H9 (cell line): Measurements from ENCODE around the gene OR8B4. TPM values are rescaled to one million over a fixed set of nuclear protein-coding genes. Genes with fewer than 3 reads are reported as not detected.

Experiments used
- DNase-seq: peaks from one replicate; pipeline ENCODE4 v3.0.0-alpha.2; 2017
- H2AFZ ChIP-seq: one replicate; pipeline ENCODE4 v1.6.1; 2013; ENCODE audit warnings: mild to moderate bottlenecking, low read length, control low read depth, moderate library complexity
- H2AK5ac ChIP-seq: 2 replicates; pipeline ENCODE4 v1.6.1; 2013; ENCODE audit warnings: low read length, control low read depth, mixed read lengths; ENCODE audit not compliant: insufficient read length
- H2BK120ac ChIP-seq: one replicate; pipeline ENCODE4 v1.6.1; 2013; ENCODE audit warnings: low read depth, mild to moderate bottlenecking, low read length, control low read depth, inconsistent platforms; ENCODE audit not compliant: poor library complexity, severe bottlenecking
- H2BK12ac ChIP-seq: 2 replicates; pipeline ENCODE4 v1.6.1; 2013; ENCODE audit warnings: low read length, control low read depth, mixed read lengths, low read depth; ENCODE audit not compliant: insufficient read length
- H2BK15ac ChIP-seq: 2 replicates; pipeline ENCODE4 v1.6.1; 2013; ENCODE audit warnings: low read depth, low read length, control low read depth
- H2BK20ac ChIP-seq: one replicate; pipeline ENCODE4 v1.6.1; 2013; ENCODE audit warnings: low read depth, mild to moderate bottlenecking, low read length, control low read depth, inconsistent platforms; ENCODE audit not compliant: poor library complexity, severe bottlenecking
- H2BK5ac ChIP-seq: 2 replicates; pipeline ENCODE4 v1.6.1; 2013; ENCODE audit warnings: low read length, control low read depth, mixed read lengths; ENCODE audit not compliant: insufficient read length
- H3K14ac ChIP-seq: 2 replicates; pipeline ENCODE4 v1.6.1; 2013; ENCODE audit warnings: low read length, control low read depth; ENCODE audit not compliant: insufficient read depth
- H3K18ac ChIP-seq: 2 replicates; pipeline ENCODE4 v1.6.1; 2013; ENCODE audit warnings: low read depth, mild to moderate bottlenecking, mixed read lengths, low read length, control low read depth; ENCODE audit not compliant: insufficient read length
- H3K23ac ChIP-seq: 2 replicates; pipeline ENCODE4 v1.6.1; 2013; ENCODE audit warnings: low read length, control low read depth, mixed read lengths, low read depth; ENCODE audit not compliant: insufficient read length
- H3K23me2 ChIP-seq: 2 replicates; pipeline ENCODE4 v1.6.1; 2013; ENCODE audit warnings: low read depth, mild to moderate bottlenecking, mixed read lengths, low read length, control low read depth; ENCODE audit not compliant: insufficient read length, poor library complexity, severe bottlenecking
- H3K27ac ChIP-seq: 2 replicates; pipeline ENCODE4 v1.5.1; 2013; ENCODE audit warnings: low read length, control low read depth, mixed read lengths, low read depth; ENCODE audit not compliant: insufficient read length
- H3K27me3 ChIP-seq: 2 replicates; pipeline ENCODE4 v1.6.1; 2013; ENCODE audit warnings: low read length, control low read depth, inconsistent platforms; ENCODE audit not compliant: insufficient read depth
- H3K4ac ChIP-seq: 2 replicates; pipeline ENCODE4 v1.6.1; 2013; ENCODE audit warnings: low read depth, mild to moderate bottlenecking, control low read depth, inconsistent platforms, low read length, moderate library complexity
- H3K4me1 ChIP-seq: 2 replicates; pipeline ENCODE4 v1.6.1; 2013; ENCODE audit warnings: low read length, control low read depth, inconsistent platforms; ENCODE audit not compliant: insufficient read depth
- H3K4me2 ChIP-seq: 2 replicates; pipeline ENCODE4 v1.6.1; 2013; ENCODE audit warnings: low read length, control low read depth, mixed read lengths; ENCODE audit not compliant: insufficient read length, insufficient read depth
- H3K56ac ChIP-seq: 2 replicates; pipeline ENCODE4 v1.6.1; 2013; ENCODE audit warnings: low read depth, mild to moderate bottlenecking, mixed read lengths, low read length, control low read depth; ENCODE audit not compliant: insufficient read length
- H3K79me1 ChIP-seq: 2 replicates; pipeline ENCODE4 v1.6.1; 2013; ENCODE audit warnings: low read depth, mild to moderate bottlenecking, moderate library complexity, low read length, control low read depth, inconsistent platforms; ENCODE audit not compliant: insufficient read depth, poor library complexity, severe bottlenecking
- H3K79me2 ChIP-seq: 2 replicates; pipeline ENCODE4 v1.6.1; 2013; ENCODE audit warnings: low read length, control low read depth, inconsistent platforms; ENCODE audit not compliant: insufficient read depth
- H3K9ac ChIP-seq: 2 replicates; pipeline ENCODE4 v1.6.1; 2013; ENCODE audit warnings: low read length, control low read depth, mixed read lengths; ENCODE audit not compliant: insufficient read length; ENCODE audit errors: extremely low read depth
- H3K9me3 ChIP-seq: one replicate; pipeline ENCODE4 v1.6.1; 2013; ENCODE audit warnings: low read depth, low read length, inconsistent platforms; ENCODE audit not compliant: control insufficient read depth
- H3T11ph ChIP-seq: one replicate; pipeline ENCODE4 v1.6.1; 2013; ENCODE audit warnings: mild to moderate bottlenecking, low read length, control low read depth, inconsistent platforms
- H4K20me1 ChIP-seq: one replicate; pipeline ENCODE4 v1.6.1; 2013; ENCODE audit not compliant: control insufficient read depth, insufficient read length, insufficient read depth
- H4K5ac ChIP-seq: 2 replicates; pipeline ENCODE4 v1.6.1; 2013; ENCODE audit warnings: low read depth, mild to moderate bottlenecking, mixed read lengths, low read length, control low read depth; ENCODE audit not compliant: insufficient read length
- H4K8ac ChIP-seq: replicated peaks from 2 replicates; pipeline ENCODE4 v1.6.1; 2013; ENCODE audit warnings: low read length, control low read depth, mixed read lengths, low read depth; ENCODE audit not compliant: insufficient read length
- H4K91ac ChIP-seq: 2 replicates; pipeline ENCODE4 v1.6.1; 2013; ENCODE audit warnings: low read depth, mild to moderate bottlenecking, moderate library complexity, mixed read lengths, low read length, control low read depth; ENCODE audit not compliant: insufficient read length
- H3K27ac Mint-ChIP-seq, 3 experiments: 2 replicates in 2 of 3; 3 replicates in 1 of 3; pipeline ENCODE4 v1.8.0; 2020 to 2021; ENCODE audit warnings: mixed read lengths in 3 of 3, mild to moderate bottlenecking in 1 of 3, moderate library complexity in 1 of 3
- H3K27me3 Mint-ChIP-seq: 2 replicates; pipeline ENCODE4 v1.8.0; 2021; ENCODE audit warnings: low read depth, mild to moderate bottlenecking, moderate library complexity, mixed read lengths
- H3K36me3 Mint-ChIP-seq, 3 experiments: 2 replicates in 2 of 3; 3 replicates in 1 of 3; pipeline ENCODE4 v1.8.0; 2020 to 2021; ENCODE audit warnings: low read depth in 3 of 3, mixed read lengths in 3 of 3; ENCODE audit not compliant: insufficient read depth in 1 of 3
- H3K4me1 Mint-ChIP-seq, 2 experiments: 2 replicates each; pipeline ENCODE4 v1.8.0; 2020; ENCODE audit warnings: mixed read lengths in 2 of 2
- H3K4me3 Mint-ChIP-seq, 2 experiments: 2 replicates in 1 of 2; 3 replicates in 1 of 2; pipeline ENCODE4 v1.8.0; 2020 to 2021; ENCODE audit warnings: mild to moderate bottlenecking in 2 of 2, mixed read lengths in 2 of 2, moderate library complexity in 1 of 2
- H3K9me3 Mint-ChIP-seq, 2 experiments: 2 replicates in 1 of 2; 3 replicates in 1 of 2; pipeline ENCODE4 v1.8.0; 2020; ENCODE audit warnings: mild to moderate bottlenecking in 2 of 2, mixed read lengths in 2 of 2, moderate library complexity in 1 of 2
- WGBS: extraction: QIAGEN DNeasy Blood & Tissue Kit; methylation state at CpG from one replicate; pipeline ENCODE4 v1.1.7; 2013; ENCODE audit warnings: missing lambda C conversion rate, low lambda C conversion rate, mixed read lengths; ENCODE audit not compliant: insufficient read length; ENCODE audit errors: extremely low coverage; 5-methylcytosine and 5-hydroxymethylcytosine counted together
- total RNA-seq: library from RNA; stranded (reverse); gene quantifications from 2 replicates; pipeline ENCODE4 v1.2.1, GENCODE V29; 2021
- TF ChIP-seq, protein P1 (sequence below): fragments of 200-600 bp; sonication (generic); conservative IDR thresholded peaks from 3 replicates; pipeline ENCODE4 v1.8.0; 2021; ENCODE audit warnings: antibody characterized with exemption, mild to moderate bottlenecking

OR8B4 gene
- total RNA-seq, 1 experiment from 2014 or later = not detected

GRCh38 chr11:124465368-124465767 lies 40.7 kb upstream of the OR8B4 start:
- Histone ChIP-seq H3K79me2 (no peaks in the 10 kb centered on the region), H4K8ac (no peak overlapping the region), H3K14ac (no peak overlapping the region), H4K5ac (no peak overlapping the region), H4K91ac (no peak overlapping the region), H2BK120ac (no peak overlapping the region), H4K20me1 (no peaks in the 10 kb centered on the region), H3K27me3 (no peaks in the 10 kb centered on the region), H3K56ac (no peak overlapping the region), H3K4me2 (no peak overlapping the region), H3K4me1 (no peaks in the 10 kb centered on the region), H3K23ac (no peak overlapping the region), H3K18ac (no peak overlapping the region), H3K4ac (no peak overlapping the region), H2BK12ac (no peak overlapping the region), H3K23me2 (no peaks in the 10 kb centered on the region), H3K79me1 (no peaks in the 10 kb centered on the region), H3K9ac (no peak overlapping the region), H2AK5ac (no peak overlapping the region), H2BK5ac (no peak overlapping the region), H2BK20ac (no peak overlapping the region), H3T11ph (no peak overlapping the region), H2AFZ (no peak overlapping the region), H3K9me3 (no peaks in the 10 kb centered on the region), H2BK15ac (no peak overlapping the region), H3K27ac (no peak overlapping the region)
- H3K27me3 Mint-ChIP-seq = no peaks in the 10 kb centered on the region; the same call in none of the 2 replicates
- no peak overlapping the region for H3K4me3 Mint-ChIP-seq
- H3K4me1 Mint-ChIP-seq = peaks cover 4% of the 10 kb centered on the region in 2 experiments; a peak in 2 of 4 replicates
- no CpG with 5 or more reads among the region's 4 CpGs for WGBS
- no peaks in the 10 kb centered on the region for H3K36me3 Mint-ChIP-seq
- no peak overlapping the region; a peak in 2 of 7 replicates for H3K27ac Mint-ChIP-seq
- TF ChIP-seq, protein P1, sequence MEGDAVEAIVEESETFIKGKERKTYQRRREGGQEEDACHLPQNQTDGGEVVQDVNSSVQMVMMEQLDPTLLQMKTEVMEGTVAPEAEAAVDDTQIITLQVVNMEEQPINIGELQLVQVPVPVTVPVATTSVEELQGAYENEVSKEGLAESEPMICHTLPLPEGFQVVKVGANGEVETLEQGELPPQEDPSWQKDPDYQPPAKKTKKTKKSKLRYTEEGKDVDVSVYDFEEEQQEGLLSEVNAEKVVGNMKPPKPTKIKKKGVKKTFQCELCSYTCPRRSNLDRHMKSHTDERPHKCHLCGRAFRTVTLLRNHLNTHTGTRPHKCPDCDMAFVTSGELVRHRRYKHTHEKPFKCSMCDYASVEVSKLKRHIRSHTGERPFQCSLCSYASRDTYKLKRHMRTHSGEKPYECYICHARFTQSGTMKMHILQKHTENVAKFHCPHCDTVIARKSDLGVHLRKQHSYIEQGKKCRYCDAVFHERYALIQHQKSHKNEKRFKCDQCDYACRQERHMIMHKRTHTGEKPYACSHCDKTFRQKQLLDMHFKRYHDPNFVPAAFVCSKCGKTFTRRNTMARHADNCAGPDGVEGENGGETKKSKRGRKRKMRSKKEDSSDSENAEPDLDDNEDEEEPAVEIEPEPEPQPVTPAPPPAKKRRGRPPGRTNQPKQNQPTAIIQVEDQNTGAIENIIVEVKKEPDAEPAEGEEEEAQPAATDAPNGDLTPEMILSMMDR = no peak
- no peaks in the 10 kb centered on the region for H3K9me3 Mint-ChIP-seq
- no peak for DNase-seq
